HepG2 (cell line): ENCODE measurements around the gene DDIT4. TPM values are rescaled to one million over a fixed set of nuclear protein-coding genes. Genes with fewer than 3 reads are reported as not detected.
A peak's percentile ranks its signal among the peaks of the same experiment; 100 is the strongest.

Experiments
- FOXJ3 ChIP-seq: sonication (generic); formaldehyde crosslinking; IDR thresholded peaks from 2 replicates; pipeline ENCODE4 v1.4.0; 2020; ENCODE audit warnings: missing genetic modification reagents, mild to moderate bottlenecking, borderline replicate concordance
- HIC2 ChIP-seq: sonication (generic); formaldehyde crosslinking; IDR thresholded peaks from 2 replicates; pipeline ENCODE4 v1.9.0; 2022; ENCODE audit warnings: low read depth, missing genetic modification reagents
- IRF1 ChIP-seq: sonication (generic); formaldehyde crosslinking; IDR thresholded peaks from 2 replicates; pipeline ENCODE4 v1.4.0; 2020; ENCODE audit warnings: low read depth, mild to moderate bottlenecking, missing genetic modification reagents
- REPIN1 ChIP-seq: sonication (generic); formaldehyde crosslinking; IDR thresholded peaks from 2 replicates; pipeline ENCODE4 v1.8.0; 2022; ENCODE audit warnings: missing genetic modification reagents, low read depth, mild to moderate bottlenecking, borderline replicate concordance
- RXRA ChIP-seq: sonication (generic); formaldehyde crosslinking; IDR thresholded peaks from 2 replicates; pipeline ENCODE4 v1.5.1; 2020; ENCODE audit warnings: missing genetic modification reagents
- RXRB ChIP-seq: IDR thresholded peaks from 2 replicates; pipeline ENCODE4 v1.6.1; 2016; ENCODE audit warnings: borderline replicate concordance, missing genetic modification reagents, missing compliant biosample characterization
- SCMH1 ChIP-seq: sonication (generic); formaldehyde crosslinking; IDR thresholded peaks from 2 replicates; pipeline ENCODE4 v1.9.0; 2021; ENCODE audit warnings: missing genetic modification reagents, mild to moderate bottlenecking, borderline replicate concordance
- SETDB1 ChIP-seq: sonication (generic); formaldehyde crosslinking; IDR thresholded peaks from 2 replicates; pipeline ENCODE4 v1.5.1; 2020; ENCODE audit warnings: missing genetic modification reagents, mild to moderate bottlenecking, borderline replicate concordance
- THAP7 ChIP-seq: sonication (generic); formaldehyde crosslinking; IDR thresholded peaks from 2 replicates; pipeline ENCODE4 v1.8.1; 2023; ENCODE audit warnings: mild to moderate bottlenecking, missing genetic modification reagents
- ZBTB26 ChIP-seq: IDR thresholded peaks from 2 replicates; pipeline ENCODE4 v1.6.1; 2016; ENCODE audit warnings: missing compliant biosample characterization, missing genetic modification reagents, borderline replicate concordance
- ZBTB8A ChIP-seq: sonication (generic); formaldehyde crosslinking; IDR thresholded peaks from 2 replicates; pipeline ENCODE4 v1.4.0; 2020; ENCODE audit warnings: mild to moderate bottlenecking, low read depth, missing genetic modification reagents, borderline replicate concordance
- ZNF513 ChIP-seq: sonication (generic); formaldehyde crosslinking; conservative IDR thresholded peaks from 2 replicates; pipeline ENCODE4 v1.5.0; 2020; ENCODE audit warnings: missing genetic modification reagents
- ZNF552 ChIP-seq: sonication (generic); formaldehyde crosslinking; IDR thresholded peaks from 2 replicates; pipeline ENCODE4 v1.9.0; 2022; ENCODE audit warnings: missing genetic modification reagents, mild to moderate bottlenecking, borderline replicate concordance
- ZNF563 ChIP-seq: sonication (generic); formaldehyde crosslinking; IDR thresholded peaks from 2 replicates; pipeline ENCODE4 v1.8.0; 2022; ENCODE audit warnings: mild to moderate bottlenecking, moderate library complexity, missing genetic modification reagents
- ZNF687 ChIP-seq: sonication (generic); formaldehyde crosslinking; IDR thresholded peaks from 2 replicates; pipeline ENCODE4 v1.5.1; 2020; ENCODE audit warnings: mild to moderate bottlenecking, missing genetic modification reagents, moderate library complexity
- polyA plus RNA-seq, 8 experiments: library from polyadenylated mRNA; depleted of rRNA in 3 of 8; stranded (reverse) in 7 of 8; unstranded in 1 of 8; fragments of >200 nt; fragmentation: Illumina TruSeq in 4 of 8; extraction: Trizol in 4 of 8; gene quantifications; 2 replicates each; pipeline versions ENCODE4 v1.2.1 to v1.2.3, GENCODE V29; 2011 to 2016; ENCODE audit warnings: low read depth in 4 of 8, missing spikeins in 1 of 8, mixed read lengths in 1 of 8; ENCODE audit not compliant: insufficient read depth in 1 of 8
- total RNA-seq, 5 experiments: library from RNA; depleted of rRNA; stranded (reverse); fragments of >200 nt; fragmentation: Illumina TruSeq; extraction: Trizol; gene quantifications; 2 replicates each; pipeline ENCODE4 v1.2.3, GENCODE V29; 2016; ENCODE audit warnings: low read depth in 1 of 5

The DDIT4 gene
- total and polyA plus RNA-seq, 2 of the 13 experiments (the other 11 are each of a cell fraction or from before 2014, with no cell fraction given) = 35.6 to 40.7 TPM

- TF ChIP-seq ZNF513 (no peak), SCMH1 (CRISPR knock-in tag) (no peak), RXRA (peak; percentile 74), FOXJ3 (CRISPR knock-in tag) (no peak), ZNF563 (CRISPR knock-in tag) (peak; percentile 41; the same call in 1 of the 2 replicates), ZBTB8A (no peak), REPIN1 (CRISPR knock-in tag) (no peak; the same call in 1 of the 2 replicates), ZNF552 (0 out of 2 replicates have a peak, but pooled peaks have one; percentile 38), RXRB (peak; percentile 79), THAP7 (no peak), SETDB1 (CRISPR knock-in tag) (no peak), HIC2 (CRISPR knock-in tag) (peak; percentile 90), ZBTB26 (CRISPR knock-in tag) (no peak), IRF1 (CRISPR knock-in tag) (no peak), ZNF687 (peak; percentile 95)
These were observed 45.9 kb downstream of the DDIT4 start (continued) for GRCh38 chr10:72319416-72320254.
